Measurements from ENCODE around the gene MYPN.

The MYPN gene

DNA sequence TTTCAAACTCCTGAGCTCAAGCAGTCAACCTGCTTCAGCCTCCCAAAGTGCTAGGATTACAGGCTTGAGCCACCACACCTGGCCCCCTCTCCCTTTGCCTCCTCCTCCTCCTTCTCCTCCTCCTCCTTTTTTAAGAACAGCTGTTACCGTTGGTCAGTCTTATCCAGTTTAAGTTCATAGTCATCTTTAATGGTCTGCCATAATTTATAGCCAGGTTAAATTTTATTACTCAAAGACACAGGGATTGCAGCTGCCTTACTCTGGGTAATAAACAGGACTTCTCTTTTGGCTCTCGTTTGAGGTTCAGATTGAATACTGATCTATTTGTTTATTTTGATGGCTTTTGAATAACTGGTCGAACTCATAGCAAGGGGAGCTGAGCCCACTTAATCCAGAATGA is 87.4 kb downstream of the MYPN start:
- Mint-ChIP-seq H3K4me1 (no peaks in the 10 kb centered on the region), H3K4me3 (no peak overlapping the region), H3K27ac (no peak overlapping the region), H3K9me3 (peaks cover 5% of the 10 kb centered on the region), H3K36me3 (ENCODE audit: low read depth) (no peaks in the 10 kb centered on the region), H3K27me3 (ENCODE audit: low read depth, poor library complexity) (peaks cover 17% of the 10 kb centered on the region)
- TF ChIP-seq, protein P1, sequence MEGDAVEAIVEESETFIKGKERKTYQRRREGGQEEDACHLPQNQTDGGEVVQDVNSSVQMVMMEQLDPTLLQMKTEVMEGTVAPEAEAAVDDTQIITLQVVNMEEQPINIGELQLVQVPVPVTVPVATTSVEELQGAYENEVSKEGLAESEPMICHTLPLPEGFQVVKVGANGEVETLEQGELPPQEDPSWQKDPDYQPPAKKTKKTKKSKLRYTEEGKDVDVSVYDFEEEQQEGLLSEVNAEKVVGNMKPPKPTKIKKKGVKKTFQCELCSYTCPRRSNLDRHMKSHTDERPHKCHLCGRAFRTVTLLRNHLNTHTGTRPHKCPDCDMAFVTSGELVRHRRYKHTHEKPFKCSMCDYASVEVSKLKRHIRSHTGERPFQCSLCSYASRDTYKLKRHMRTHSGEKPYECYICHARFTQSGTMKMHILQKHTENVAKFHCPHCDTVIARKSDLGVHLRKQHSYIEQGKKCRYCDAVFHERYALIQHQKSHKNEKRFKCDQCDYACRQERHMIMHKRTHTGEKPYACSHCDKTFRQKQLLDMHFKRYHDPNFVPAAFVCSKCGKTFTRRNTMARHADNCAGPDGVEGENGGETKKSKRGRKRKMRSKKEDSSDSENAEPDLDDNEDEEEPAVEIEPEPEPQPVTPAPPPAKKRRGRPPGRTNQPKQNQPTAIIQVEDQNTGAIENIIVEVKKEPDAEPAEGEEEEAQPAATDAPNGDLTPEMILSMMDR (IDR thresholded peaks at IDR 0.05): no peak
- no peak for DNase-seq

DNA sequence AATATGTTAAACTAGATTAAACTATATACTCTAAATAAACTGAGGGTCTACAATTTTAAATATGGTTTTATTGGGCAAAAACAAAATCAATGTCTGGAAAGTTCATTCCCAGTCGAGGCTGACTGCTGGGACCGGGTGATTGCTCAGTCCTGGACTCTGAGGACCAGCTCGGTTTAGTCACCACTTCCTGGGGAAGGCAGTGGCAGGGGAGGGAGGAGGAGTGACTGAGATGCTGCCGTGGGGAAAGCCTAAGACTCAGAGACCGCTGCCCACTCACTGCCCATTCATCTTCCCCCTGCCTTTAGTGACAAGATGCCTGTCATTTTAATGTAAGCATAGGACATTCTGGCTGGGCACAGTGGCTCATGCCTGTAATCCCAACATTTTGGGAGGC is 93.7 kb downstream of the MYPN start:
- Mint-ChIP-seq H3K9me3 (no peaks in the 10 kb centered on the region), H3K27ac (no peak overlapping the region), H3K36me3 (ENCODE audit: low read depth) (no peaks in the 10 kb centered on the region), H3K4me1 (peaks cover 7% of the 10 kb centered on the region), H3K4me3 (no peak overlapping the region), H3K27me3 (ENCODE audit: low read depth, poor library complexity) (peaks cover 20% of the 10 kb centered on the region)
- TF ChIP-seq, protein P1 (IDR thresholded peaks at IDR 0.05): no peak
- DNase-seq: no peak

DNA sequence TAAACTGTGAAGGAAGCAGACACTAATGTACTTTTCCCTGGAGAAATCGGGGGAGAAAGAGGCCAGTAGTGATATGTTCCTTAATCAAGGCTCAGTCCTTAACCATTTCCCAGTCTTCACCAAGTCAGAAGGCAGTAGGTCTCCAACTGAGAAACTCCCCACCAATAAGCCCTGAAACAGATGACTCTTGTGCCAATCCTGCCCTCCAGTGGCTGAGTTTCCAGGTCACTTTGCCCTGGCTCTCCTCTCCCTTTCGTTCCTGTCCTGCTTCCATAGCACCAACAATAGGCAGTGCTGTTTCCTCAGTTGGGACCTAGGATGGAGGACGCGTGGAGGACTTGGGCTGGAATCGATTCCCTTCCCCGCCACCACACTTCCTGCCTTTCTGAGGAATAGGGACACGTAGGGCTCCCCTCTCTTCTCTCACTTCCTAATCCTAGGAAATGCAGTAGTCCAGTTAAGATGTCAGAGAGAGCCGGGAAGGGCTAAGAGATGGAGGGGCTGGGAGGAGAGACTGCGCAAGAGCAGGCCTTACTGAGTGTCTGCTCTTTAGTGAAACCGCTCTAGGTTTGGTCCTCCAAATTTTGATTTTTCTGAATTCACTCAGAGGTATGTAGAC is 99.2 kb downstream of the MYPN start:
- H3K4me1 Mint-ChIP-seq: peaks cover 22% of the 10 kb centered on the region
- H3K4me3 Mint-ChIP-seq: no peak overlapping the region
- no peak overlapping the region for H3K27ac Mint-ChIP-seq
- peak; percentile 55 for DNase-seq
- TF ChIP-seq, protein P1 (IDR thresholded peaks at IDR 0.05): peak; percentile 43
- H3K36me3 Mint-ChIP-seq (ENCODE audit: low read depth): no peaks in the 10 kb centered on the region
- H3K9me3 Mint-ChIP-seq: no peaks in the 10 kb centered on the region
- peaks cover 3% of the 10 kb centered on the region for H3K27me3 Mint-ChIP-seq (ENCODE audit: low read depth, poor library complexity)

DNA sequence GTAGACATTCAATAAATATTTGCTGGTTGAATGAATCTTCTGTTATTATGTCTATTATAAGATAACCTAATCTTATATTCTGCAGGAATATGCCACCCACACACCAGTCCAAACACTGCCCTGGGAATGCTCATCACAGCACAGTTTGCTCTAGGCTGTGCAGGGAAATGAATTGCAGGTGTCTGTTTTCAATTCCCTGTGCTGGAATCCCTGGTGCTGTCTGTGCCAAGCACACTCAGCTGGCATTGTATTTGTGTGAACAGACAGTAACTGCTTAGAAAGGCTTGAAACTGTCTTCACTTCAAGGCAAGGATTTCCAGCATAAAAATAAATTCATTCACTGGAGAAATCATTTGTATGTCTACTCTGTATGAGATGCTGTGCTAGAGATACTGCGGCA is 102.4 kb downstream of the MYPN start:
- Mint-ChIP-seq H3K4me3 (no peak overlapping the region), H3K36me3 (ENCODE audit: low read depth) (no peaks in the 10 kb centered on the region), H3K27me3 (ENCODE audit: low read depth, poor library complexity) (peaks cover 7% of the 10 kb centered on the region), H3K27ac (no peak overlapping the region), H3K9me3 (no peaks in the 10 kb centered on the region), H3K4me1 (peaks cover 22% of the 10 kb centered on the region)
- TF ChIP-seq, protein P1 (IDR thresholded peaks at IDR 0.05): no peak
- no peak for DNase-seq

DNA sequence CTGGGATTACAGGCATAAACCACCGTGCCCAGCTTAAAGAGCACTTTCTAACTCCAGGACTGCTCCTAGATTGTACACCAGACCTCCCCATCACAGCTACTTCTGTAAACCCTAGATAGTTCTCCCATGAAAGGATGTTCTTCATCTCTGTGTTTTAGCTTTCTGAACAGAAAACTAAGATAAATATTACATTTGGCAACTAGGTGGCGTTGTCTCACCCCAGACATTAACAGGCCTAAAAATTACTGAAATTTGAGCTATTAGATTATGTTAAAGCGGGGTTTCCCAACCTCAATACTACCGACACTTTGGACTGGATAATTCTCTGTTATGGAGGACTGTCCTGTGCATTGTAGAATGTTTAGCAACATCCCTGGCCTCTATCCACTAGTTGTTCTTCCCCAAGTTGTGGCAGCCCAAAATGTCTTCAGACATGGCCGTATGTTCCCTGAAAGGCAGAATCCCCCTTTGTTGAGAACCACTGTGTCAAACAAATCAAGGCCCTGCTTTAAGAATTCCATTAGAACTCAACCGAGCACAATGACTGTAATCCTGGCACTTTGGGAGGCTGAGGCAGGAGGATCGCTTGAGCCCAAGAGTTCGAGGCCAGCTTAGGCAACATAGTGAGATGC is 103.5 kb downstream of the MYPN start:
- H3K4me3 Mint-ChIP-seq: no peak overlapping the region
- TF ChIP-seq, protein P1 (IDR thresholded peaks at IDR 0.05): peak; percentile 60
- H3K27me3 Mint-ChIP-seq (ENCODE audit: low read depth, poor library complexity): peaks cover 7% of the 10 kb centered on the region
- peaks cover 16% of the 10 kb centered on the region for H3K4me1 Mint-ChIP-seq
- no peaks in the 10 kb centered on the region for H3K36me3 Mint-ChIP-seq (ENCODE audit: low read depth)
- no peaks in the 10 kb centered on the region for H3K9me3 Mint-ChIP-seq
- no peak for DNase-seq
- no peak overlapping the region for H3K27ac Mint-ChIP-seq

DNA sequence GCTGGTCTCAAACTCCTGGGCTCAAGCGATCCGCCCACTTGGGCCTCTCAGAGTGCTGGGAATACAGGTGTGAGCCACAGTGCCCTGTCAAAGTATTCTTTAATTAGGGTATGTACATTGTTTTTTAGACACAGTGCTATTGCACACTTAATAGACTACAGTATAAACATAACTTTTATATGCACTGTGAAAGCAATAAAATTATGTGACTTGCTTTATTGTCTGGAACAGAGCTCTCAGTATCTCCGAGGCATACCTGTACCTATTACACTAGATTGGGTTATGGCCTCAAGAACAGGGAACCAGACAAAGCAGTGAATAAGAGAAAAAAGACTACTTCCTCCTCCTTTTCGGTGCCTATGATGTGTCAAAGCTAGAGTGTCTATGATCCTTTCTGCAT is 109.5 kb downstream of the MYPN start:
- H3K9me3 Mint-ChIP-seq: no peaks in the 10 kb centered on the region
- no peaks in the 10 kb centered on the region for H3K4me1 Mint-ChIP-seq
- no peak for DNase-seq
- TF ChIP-seq, protein P1 (IDR thresholded peaks at IDR 0.05): no peak
- H3K36me3 Mint-ChIP-seq (ENCODE audit: low read depth): no peaks in the 10 kb centered on the region
- no peak overlapping the region for H3K27ac Mint-ChIP-seq
- H3K4me3 Mint-ChIP-seq: no peak overlapping the region
- peaks cover 10% of the 10 kb centered on the region for H3K27me3 Mint-ChIP-seq (ENCODE audit: low read depth, poor library complexity)

Data from nephron progenitor cell (in vitro differentiated cells).